SK-N-SH (cell line): Measurements from ENCODE around the gene NEGR1.

Source experiments
- CHD2 ChIP-seq: fragments of 150-350 bp; IDR thresholded peaks from 2 replicates; pipeline ENCODE4 v1.6.1; 2018; ENCODE audit warnings: low read length; ENCODE audit not compliant: partially characterized antibody
- CTCF ChIP-seq: fragments of 200-600 bp; sonication (generic); IDR thresholded peaks from 2 replicates; pipeline ENCODE4 v1.6.1; 2017; ENCODE audit warnings: antibody characterized with exemption, mild to moderate bottlenecking, moderate library complexity
- EP300 ChIP-seq, 2 experiments: IDR thresholded peaks; 2 replicates each; pipeline versions ENCODE4 v1.4.0 to v1.6.1; 2012; ENCODE audit warnings: borderline replicate concordance in 1 of 2, low read depth in 1 of 2, low read length in 1 of 2
- EZH2phosphoT487 ChIP-seq: fragments of 200-600 bp; sonication (generic); IDR thresholded peaks from 2 replicates; pipeline ENCODE4 v1.6.1; 2017; ENCODE audit warnings: low read depth, mixed run types, mild to moderate bottlenecking, antibody characterized with exemption, moderate library complexity, borderline replicate concordance
- FOXM1 ChIP-seq: IDR thresholded peaks from 2 replicates; pipeline ENCODE4 v1.4.0; 2012; ENCODE audit warnings: low read depth, mild to moderate bottlenecking
- JUND ChIP-seq: IDR thresholded peaks from 2 replicates; pipeline ENCODE4 v1.4.0; 2012
- REST ChIP-seq: IDR thresholded peaks from 2 replicates; pipeline ENCODE4 v1.6.1; 2012; ENCODE audit warnings: mild to moderate bottlenecking, low read depth, low read length, moderate library complexity
- SIN3A ChIP-seq: IDR thresholded peaks from 2 replicates; pipeline ENCODE4 v1.6.1; 2012; ENCODE audit warnings: low read depth, mild to moderate bottlenecking, low read length, moderate library complexity, borderline replicate concordance
- SMC3 ChIP-seq: IDR thresholded peaks from 2 replicates; pipeline ENCODE4 v1.6.1; 2012; ENCODE audit warnings: low read depth, low read length, improper control_type of control experiment
- TAF1 ChIP-seq: IDR thresholded peaks from 2 replicates; pipeline ENCODE4 v1.6.1; 2012; ENCODE audit warnings: low read depth, mild to moderate bottlenecking, low read length, moderate library complexity, borderline replicate concordance

- TF ChIP-seq REST = no peak
- no peak for TF ChIP-seq CHD2
- TF ChIP-seq FOXM1 = no peak
- TF ChIP-seq SIN3A = no peak
- no peak for TF ChIP-seq CTCF
- no peak for TF ChIP-seq SMC3
- TF ChIP-seq EZH2phosphoT487 = no peak
- TF ChIP-seq JUND = no peak
- no peak for TF ChIP-seq EP300 (IDR thresholded peaks at IDR 0.05; ENCODE audit: borderline replicate concordance in 1 of 2, low read depth in 1 of 2, low read length in 1 of 2)
- TF ChIP-seq TAF1 = no peak
Observed at GRCh38 chr1:72241397-72241796, 40.9 kb downstream of the NEGR1 start.
